RPMI8226 (cell line): ENCODE data around the gene UGT2B15.
"Not testable (repeated sequence)": the region's sequence is repeated elsewhere in the genome, so short reads cannot be mapped to it uniquely, and the experiment has no call there.

Experiments
- DNase-seq: peaks from one replicate; pipeline ENCODE4 v3.0.0-alpha.2; 2015

The UGT2B15 gene

DNA sequence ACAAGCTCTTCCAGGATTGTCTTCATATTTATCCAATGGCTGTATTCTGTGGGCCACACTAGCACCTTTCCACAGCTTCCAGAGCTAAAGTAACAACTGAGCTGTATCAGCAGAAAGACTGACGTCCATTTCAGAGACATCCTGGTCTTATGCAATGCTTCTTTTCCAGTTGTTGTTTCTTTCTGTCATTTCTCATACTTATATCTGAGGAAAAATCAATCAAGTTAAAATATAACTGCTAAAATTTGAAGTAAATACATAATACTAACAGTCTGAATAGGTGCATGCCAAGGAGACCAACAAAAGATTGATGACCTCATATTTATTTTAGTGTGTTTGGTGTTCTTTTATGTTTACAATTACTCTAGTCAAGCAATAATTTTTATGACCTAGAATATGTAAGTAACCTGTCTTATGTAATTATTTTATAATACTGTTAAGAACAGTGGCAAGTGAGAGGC, at the start of gene UGT2B15:
Gene UGT2B15 (minus strand): TSS at position 174 of the 461 bp plus-strand sequence. CDS start 34 bp downstream, at position 140.
- not testable (repeated sequence) for DNase-seq

DNA sequence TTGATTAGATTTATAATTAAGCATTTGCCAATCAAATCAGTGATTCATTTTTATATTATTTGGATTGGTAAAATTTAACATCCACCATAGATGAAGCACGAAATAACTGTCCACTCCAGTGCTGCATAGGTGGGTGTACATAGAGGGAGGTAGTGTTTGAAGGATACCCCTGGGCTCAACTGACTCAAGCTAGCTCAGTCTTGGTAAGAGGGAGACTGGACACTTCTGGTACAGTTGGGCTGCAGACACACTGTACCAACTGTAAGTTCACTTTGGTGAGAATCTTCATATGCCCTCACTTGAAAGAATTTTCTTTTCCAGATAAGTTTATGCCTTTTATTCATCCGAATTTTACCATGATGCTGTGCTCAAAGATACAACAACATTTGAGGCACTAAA, 48.6 kb upstream of the UGT2B15 start:
- no peak for DNase-seq

DNA sequence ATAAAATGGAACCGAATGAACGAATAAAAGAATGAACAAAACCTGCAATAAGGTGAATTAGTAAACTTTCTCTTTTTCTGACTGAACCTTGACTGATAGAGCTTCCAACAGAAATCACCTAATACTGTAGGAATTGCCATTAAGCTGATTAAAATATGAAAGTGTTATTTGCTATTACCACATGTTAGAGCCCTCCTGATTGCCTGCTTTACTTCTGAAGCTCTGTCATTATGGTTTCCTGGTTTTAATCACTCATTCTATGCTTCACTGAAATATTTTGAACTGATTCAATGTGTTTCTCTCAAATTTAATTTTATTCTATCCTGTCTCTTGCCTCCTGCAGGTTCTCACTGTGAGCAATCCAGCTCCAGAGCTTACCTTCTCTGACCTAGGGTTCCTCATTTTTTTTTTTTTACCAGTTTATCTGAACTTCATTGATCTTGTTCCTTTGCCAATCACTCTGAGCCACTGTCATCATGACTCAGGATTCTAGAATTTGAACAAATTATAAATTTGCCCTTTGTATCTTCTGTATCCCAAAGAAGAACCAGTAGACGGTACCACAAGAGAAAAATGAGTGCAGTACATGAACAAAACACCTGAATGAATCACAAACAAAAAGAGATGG, 48.1 kb upstream of the UGT2B15 start:
- no peak for DNase-seq

DNA sequence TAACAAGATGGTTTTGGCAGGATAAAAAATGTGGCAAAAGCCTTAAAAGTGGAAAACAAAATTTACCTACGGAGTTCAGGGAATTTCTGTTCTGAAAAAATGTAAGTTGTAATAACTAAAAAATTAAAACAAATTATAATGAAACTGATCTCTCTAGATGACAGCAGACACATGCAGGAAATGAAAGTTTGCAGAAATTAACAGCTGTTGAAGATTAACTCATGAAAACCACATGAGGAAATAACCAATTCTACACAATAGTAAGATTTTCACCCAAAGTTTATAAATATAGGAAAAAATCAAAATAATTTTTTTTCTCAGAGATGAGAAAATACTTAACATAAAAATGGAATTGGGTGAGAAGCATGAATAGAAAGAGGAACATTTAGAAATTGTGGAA, 47.5 kb upstream of the UGT2B15 start:
- DNase-seq: no peak

DNA sequence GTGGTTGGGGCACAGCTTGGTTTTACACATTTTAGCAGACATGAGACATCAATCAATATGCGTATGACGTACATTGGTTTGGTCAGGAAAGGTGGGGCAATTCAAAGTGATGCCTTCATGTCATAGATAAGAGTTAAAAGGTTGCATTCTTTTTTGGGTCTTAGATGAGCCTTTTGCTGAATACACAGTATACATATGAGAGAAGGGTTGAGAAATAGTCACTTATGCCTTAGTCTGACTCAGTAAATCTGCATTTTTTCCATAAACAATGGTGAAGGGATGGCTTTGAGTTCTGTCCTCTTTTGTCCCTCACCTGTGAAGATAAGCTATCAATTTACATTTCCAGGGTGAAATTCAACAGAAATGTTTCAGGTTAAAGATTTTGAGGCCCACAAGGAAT, 43.9 kb upstream of the UGT2B15 start:
- no peak for DNase-seq

DNA sequence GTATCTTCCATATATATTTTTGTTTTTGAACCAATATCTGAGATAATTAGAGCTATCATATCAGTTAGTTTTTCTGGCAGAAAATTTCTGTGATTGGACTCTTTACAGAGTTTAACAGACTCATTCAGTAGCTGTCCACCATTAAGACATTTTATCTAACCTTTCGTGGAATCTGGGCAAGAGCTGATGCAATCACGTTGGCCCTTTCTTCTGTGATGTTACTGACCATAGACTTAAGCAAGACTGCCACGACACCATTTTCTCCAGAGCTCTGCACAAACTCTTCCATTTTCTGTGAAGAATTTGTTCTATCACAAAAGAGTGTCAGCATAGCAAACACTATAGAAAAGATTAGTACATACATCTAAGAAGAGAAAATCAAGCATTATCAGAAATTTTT, 41.8 kb upstream of the UGT2B15 start:
- no peak for DNase-seq

- DNase-seq: no peak
Measured at GRCh38 chr4:68708566-68708965, 38.1 kb upstream of the UGT2B15 start.

DNA sequence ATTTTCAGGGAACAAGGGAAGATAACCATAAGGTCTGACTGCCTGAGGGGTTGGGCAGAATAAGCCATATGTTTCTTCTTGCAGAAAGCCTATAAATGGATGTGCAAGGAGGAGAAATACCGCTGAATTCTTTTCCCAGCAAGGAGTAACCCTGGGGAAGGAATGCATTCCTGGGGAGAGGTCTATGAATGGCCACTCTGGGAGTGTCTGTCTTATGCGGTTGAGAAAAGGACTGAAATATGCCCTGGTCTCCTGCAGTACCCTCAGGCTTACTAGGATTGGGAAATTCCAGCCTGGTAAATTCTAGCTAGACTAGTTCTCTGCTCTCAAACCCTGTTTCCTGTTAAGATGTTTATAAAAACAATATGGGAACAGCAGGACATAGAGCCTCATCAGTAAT, 32.7 kb upstream of the UGT2B15 start:
- DNase-seq: not testable (repeated sequence)

DNA sequence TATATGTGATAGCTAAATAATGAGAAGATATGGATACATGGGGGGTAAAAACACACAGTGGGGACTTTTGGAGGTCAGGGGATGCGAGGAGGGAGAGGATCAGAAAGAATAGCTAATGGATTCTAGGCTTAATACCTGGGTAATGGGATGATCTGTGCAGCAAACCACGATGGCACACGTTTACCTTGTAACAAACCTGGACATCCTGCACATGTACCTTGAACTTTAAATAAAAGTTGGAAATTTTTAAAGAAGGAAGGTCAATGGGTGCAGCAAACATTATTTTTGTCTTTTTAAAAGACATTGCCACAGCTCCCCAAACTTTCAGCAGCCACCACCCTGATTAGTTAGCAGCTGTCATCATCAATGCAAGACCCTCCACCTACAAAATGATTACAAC, 29.7 kb upstream of the UGT2B15 start:
- no peak for DNase-seq

DNA sequence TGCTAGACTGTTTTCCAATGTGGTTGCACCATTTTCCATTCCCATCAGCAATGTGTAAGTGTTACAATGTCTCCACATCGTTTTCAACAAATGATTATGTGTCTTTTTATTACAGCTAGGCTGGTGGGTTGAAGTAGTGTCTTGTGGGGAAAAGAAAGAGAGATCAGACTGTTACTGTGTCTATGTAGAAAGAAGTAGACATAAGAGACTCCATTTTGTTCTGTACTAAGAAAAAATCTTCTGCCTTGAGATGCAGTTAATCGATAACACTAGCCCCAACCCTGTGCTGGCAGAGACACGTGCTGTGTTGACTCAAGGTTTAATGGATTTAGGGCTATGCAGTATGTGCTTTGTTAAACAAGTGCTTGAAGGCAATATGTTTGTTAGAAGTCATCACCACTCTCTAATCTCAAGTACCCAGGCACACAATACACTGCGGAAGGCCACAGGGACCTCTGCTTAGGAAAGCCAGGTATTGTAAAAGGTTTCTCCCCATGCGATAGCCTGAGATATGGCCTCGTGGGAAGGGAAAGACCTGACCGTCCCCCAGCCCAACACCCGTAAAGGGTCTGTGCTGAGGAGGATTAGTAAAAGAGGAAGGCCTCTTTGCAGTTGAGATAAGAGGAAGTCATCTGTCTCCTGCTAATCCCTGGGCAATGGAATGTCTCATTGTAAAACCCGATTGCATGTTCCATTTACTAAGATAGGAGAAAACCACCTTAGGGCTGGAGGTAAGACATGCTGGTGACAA, 23.0 kb upstream of the UGT2B15 start:
- no peak for DNase-seq

DNA sequence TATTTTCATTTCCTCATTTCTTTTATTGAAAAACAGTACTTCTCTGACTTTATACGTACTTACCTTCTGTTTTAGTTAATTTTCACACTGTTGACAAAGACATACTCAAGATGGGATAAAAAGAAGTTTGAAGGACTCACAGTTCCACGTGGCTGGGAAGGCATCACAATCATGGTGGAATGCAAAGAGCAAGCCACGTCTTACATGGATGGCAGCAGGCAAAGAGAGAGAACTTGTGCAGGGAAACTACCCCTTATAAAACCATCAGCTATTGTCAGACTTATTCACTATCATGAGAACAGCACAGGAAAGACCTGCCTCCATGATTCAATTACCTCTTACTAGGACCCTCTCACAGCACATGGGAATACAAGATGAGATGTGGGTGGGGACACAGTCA, 20.7 kb upstream of the UGT2B15 start:
- no peak for DNase-seq

GRCh38 chr4:68683034-68683433, 12.6 kb upstream of the UGT2B15 start:
- no peak for DNase-seq

- DNase-seq: not testable (repeated sequence)
Measured at GRCh38 chr4:68681298-68681697, 10.8 kb upstream of the UGT2B15 start.

- DNase-seq: peak; percentile 2
Measured at GRCh38 chr4:68673143-68673542, 2.7 kb upstream of the UGT2B15 start.

DNA sequence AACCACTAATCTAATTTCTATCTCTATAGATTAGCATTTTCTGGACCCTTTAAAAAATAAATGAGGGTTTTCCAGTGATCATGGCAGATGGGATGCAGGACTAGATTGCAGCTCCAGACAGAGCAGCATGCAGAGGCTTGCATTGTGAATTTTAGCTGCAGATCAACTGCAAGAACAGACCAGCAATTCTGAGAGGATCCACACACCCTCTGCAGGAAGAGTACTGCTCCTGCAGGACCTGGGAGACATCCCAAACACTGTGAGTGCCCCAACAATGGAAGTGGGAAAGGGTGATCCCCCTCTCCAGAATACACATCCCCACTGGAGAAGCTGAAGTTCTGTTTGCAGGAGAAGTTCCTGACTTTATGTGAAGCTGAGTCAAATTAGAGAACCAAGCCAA, 765 bp upstream of the UGT2B15 start:
- not testable (repeated sequence) for DNase-seq

DNA sequence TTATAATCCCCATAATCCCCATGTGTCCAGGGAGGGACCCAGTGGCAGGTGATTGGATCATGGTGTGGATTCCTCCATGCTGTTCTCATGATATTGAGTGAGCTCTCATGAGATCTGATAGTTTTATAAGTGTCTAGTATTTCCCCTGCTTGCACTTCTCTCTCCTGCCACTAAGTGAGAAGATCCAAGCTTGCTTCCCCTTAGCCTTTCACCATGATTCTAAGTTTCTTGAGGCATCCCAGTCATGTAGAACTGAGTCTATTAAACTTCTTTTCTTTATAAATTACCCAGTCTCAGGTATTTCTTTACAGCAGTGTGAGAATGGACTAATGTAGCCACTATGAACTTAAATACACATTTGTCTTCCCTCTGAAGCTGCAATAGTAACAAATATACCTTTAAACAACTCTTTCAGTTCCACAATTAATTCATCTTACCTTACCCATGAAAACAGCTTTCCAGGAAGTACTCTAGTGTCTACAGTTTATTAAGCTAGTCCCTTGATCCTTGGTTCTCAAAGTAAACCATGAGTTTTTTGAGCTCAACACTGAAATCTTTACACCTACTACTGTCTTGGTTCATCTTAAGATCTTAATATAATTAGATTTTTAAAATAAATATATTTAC, 1.8 kb downstream of the UGT2B15 start:
- DNase-seq: not testable (repeated sequence)

DNA sequence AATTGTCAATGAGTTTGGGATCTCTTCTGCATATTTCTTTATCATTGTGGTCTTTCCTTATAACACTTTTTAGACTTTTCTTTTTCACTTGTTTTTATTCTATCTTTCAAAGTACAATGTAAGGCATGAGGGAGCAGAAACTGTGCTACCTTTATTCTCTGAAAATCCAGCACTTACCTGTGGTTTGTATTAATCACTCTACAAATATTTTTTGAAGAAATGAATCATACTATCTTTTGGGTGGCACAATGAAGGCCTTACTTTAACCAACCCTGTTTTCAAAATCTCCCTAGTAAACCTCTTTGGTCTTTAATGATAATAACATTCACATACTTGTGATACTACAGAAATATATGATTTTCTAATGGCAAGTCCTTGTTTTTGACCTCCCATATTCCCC, 2.9 kb downstream of the UGT2B15 start:
- DNase-seq: not testable (repeated sequence)

GRCh38 chr4:68664721-68665120, 5.7 kb downstream of the UGT2B15 start:
- not testable (repeated sequence) for DNase-seq

GRCh38 chr4:68662836-68663574, 7.4 kb downstream of the UGT2B15 start:
- not testable (repeated sequence) for DNase-seq

DNA sequence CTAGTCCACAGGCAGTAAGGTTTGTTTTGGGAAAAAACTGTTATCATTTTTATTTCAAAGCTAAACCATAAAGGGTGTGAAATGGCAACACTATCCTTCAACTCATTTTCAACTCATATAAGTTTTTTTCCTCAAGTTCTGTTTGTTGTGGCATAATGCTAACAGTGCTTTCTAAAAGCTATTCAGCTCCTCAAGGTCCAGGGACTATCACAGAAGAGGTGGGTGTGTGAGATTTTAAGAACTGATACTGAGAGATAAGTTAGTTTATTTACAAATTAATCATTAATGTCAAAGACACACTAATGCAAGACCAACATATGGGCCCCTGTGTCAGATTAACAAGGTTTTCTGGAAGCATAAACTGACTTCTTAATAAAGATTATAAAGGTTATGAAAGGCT, 11.8 kb downstream of the UGT2B15 start:
- DNase-seq: no peak

DNA sequence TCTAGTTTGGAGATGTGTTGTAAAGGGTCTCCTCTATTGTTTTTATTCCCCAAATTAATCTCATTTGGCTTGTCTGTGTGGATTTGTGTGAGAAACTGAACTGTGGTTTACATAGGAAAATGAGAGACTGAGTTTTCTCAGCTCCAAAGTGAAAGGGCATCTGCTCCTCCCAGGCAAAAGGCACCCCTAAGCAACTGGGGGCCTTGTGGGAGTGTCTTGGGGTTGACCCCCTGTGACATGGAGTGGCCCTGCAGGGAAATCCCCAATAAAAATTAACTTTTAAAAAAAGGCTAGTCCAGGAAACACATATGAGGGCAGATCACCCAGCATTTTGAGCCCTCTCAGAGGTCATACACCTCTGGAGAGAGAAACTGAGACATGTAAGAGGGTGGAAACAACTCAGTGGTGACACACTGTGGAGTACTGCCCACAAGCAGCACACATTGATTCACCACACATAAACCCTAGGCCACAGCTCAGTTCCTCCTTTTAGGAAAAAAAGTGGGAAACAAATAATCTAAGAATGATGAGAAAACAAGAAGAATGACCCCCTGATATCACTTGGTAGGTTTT, 13.3 kb downstream of the UGT2B15 start:
- DNase-seq: not testable (repeated sequence)

DNA sequence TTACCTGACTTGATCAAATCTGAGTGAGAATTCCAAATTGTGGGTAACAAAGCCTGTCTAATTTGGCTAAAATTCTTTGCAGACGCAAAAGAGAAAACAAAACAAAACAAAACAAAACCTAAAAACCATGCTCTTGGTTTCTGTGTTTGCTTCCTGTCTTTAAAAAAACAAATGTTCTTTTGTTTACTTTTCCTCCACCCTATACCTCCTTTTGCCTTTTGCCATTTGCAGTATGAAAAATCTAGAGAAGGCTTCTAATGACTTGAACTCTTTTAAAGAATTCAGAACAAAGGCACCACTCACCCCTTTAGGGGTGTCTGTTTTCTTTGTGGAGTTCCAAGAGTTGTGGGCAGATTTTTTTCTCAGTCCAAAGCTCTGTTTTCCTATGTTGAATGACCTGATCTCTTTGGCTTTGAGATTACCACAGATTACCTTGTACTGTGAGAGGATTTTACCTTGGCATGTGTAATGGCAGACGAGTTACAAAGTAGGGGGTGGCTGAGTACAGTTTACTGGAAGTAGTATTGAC, 13.9 kb downstream of the UGT2B15 start:
- DNase-seq: not testable (repeated sequence)
